Measurements from ENCODE around the gene NRG3. TPM values are rescaled to one million over a fixed set of nuclear protein-coding genes. Genes with fewer than 3 reads are reported as not detected.

NRG3 gene
- total RNA-seq, 6 experiments from 2014 or later: not detected

DNA sequence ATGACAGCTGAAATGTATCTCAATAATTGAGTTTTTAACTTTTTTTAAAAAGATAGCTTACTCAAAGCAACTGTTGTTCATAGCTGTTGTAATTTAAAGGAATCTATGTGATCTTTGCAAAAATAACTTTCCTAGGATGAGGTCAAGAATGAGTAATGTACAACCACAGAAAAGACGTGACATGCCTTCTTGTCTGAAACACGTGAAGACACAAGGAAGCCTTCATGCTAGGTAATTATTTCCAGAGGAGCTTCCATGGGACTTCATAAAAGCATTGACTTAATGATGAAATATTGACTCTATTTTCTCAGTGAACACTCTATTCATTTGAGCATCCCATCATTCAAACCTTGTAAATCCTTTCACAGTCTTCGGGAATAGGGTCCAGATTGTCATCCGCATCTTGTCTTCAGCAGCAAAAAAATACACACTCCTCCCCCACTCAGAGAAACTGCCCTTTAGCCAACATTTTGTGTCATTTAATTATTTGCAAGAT lies 528.0 kb downstream of the NRG3 start:
- Mint-ChIP-seq H3K27me3 (ENCODE audit: insufficient read depth) (no peaks in the 10 kb centered on the region), H3K4me1 (ENCODE audit: low read depth) (no peaks in the 10 kb centered on the region), H3K27ac (no peak overlapping the region), H3K36me3 (ENCODE audit: low read depth) (peaks cover 5% of the 10 kb centered on the region; the same call in 1 of the 2 replicates), H3K4me3 (no peak overlapping the region), H3K9me3 (peaks cover 24% of the 10 kb centered on the region)
- no peak for DNase-seq
- TF ChIP-seq, protein P1, sequence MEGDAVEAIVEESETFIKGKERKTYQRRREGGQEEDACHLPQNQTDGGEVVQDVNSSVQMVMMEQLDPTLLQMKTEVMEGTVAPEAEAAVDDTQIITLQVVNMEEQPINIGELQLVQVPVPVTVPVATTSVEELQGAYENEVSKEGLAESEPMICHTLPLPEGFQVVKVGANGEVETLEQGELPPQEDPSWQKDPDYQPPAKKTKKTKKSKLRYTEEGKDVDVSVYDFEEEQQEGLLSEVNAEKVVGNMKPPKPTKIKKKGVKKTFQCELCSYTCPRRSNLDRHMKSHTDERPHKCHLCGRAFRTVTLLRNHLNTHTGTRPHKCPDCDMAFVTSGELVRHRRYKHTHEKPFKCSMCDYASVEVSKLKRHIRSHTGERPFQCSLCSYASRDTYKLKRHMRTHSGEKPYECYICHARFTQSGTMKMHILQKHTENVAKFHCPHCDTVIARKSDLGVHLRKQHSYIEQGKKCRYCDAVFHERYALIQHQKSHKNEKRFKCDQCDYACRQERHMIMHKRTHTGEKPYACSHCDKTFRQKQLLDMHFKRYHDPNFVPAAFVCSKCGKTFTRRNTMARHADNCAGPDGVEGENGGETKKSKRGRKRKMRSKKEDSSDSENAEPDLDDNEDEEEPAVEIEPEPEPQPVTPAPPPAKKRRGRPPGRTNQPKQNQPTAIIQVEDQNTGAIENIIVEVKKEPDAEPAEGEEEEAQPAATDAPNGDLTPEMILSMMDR (IDR thresholded peaks at IDR 0.05): no peak

DNA sequence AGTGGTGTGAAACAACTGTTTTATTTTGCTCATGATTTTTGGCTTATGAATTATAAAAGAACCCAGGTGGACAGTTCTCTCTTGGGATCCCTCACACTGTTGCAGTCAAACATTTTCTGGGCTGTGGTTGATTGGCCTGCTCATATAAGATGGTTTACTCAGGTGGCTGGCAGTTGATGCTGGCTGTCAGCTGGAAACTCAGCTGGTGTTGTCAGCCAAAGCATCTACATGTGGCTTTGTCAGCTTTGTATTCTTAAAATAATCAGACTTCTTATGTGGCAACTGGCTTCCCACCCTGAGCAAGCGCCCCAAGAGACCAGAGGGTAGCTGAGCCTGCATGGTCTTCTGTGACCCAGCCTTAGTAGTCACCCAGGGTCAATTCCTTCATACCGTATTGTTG lies 534.7 kb downstream of the NRG3 start:
- TF ChIP-seq, protein P1 (IDR thresholded peaks at IDR 0.05): no peak
- DNase-seq: no peak
- Mint-ChIP-seq H3K4me1 (ENCODE audit: low read depth) (no peaks in the 10 kb centered on the region), H3K27me3 (ENCODE audit: insufficient read depth) (no peaks in the 10 kb centered on the region), H3K36me3 (ENCODE audit: low read depth) (peaks cover 5% of the 10 kb centered on the region; the same call in 1 of the 2 replicates), H3K4me3 (no peak overlapping the region), H3K9me3 (peaks cover 43% of the 10 kb centered on the region), H3K27ac (no peak overlapping the region)

DNA sequence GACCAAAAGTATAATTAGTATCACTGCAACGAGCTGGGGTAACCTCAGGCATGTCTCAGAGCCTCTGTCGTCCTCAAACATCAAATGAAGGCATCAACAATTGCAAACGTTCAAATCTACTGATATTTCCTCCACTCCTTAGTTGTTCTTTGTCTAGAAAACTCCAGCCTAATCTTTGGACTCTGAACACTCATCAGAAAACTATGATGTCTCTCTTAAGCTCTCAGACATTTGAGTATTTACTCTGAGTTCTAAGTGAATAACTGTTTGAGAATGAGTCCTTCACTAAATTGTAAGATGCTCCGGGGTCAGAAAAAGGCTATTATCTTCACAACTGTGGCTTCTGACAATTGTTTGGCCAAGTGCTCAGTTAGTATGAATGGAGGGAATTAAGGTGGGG lies 536.4 kb downstream of the NRG3 start:
- peaks cover 53% of the 10 kb centered on the region for H3K9me3 Mint-ChIP-seq
- DNase-seq: no peak
- no peaks in the 10 kb centered on the region for H3K36me3 Mint-ChIP-seq (ENCODE audit: low read depth)
- no peaks in the 10 kb centered on the region for H3K27me3 Mint-ChIP-seq (ENCODE audit: insufficient read depth)
- no peak overlapping the region for H3K27ac Mint-ChIP-seq
- TF ChIP-seq, protein P1 (IDR thresholded peaks at IDR 0.05): no peak
- H3K4me1 Mint-ChIP-seq (ENCODE audit: low read depth): no peaks in the 10 kb centered on the region
- H3K4me3 Mint-ChIP-seq: no peak overlapping the region

DNA sequence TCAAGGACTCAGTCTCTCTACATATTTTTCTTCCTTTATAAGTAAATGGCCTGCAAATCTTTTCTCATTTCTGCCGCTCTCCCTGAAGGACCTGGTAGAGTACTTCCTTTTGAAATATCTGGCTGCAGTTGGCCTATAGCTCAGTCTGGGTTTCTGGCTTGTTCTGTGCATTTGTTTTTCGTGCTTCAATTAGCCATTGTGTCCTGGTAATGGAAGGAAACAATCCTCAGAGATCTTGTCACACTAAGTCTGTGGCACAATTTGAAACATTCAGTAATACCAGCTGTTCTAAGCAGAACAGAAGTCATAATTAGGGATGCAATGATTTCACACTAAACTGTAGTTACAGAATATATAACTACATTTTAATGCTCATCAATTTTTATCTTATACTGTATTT lies 545.0 kb downstream of the NRG3 start:
- TF ChIP-seq, protein P1 (IDR thresholded peaks at IDR 0.05): no peak
- Mint-ChIP-seq H3K36me3 (ENCODE audit: low read depth) (no peaks in the 10 kb centered on the region), H3K4me1 (ENCODE audit: low read depth) (no peaks in the 10 kb centered on the region), H3K27me3 (ENCODE audit: insufficient read depth) (no peaks in the 10 kb centered on the region), H3K27ac (no peak overlapping the region), H3K4me3 (no peak overlapping the region), H3K9me3 (peaks cover 42% of the 10 kb centered on the region)
- DNase-seq: no peak

DNA sequence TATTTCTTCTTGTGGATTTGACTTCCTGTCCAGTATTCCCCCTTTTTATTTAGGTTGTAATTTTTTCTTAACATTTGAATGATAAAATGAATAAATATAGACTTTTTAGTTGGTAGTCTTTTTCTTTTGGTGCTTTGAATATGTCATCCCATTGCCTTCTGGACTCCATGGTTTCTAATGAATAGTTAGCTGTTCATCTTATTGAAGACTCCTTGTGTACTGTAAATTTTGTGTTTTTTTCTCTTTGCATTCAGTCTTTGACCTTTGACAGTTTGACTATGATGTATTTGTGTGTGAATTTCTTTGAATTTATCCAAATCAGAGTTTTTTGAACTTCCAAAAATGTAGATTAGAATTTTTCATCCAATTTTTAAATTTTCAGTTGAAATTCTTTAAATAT lies 554.3 kb downstream of the NRG3 start:
- no peaks in the 10 kb centered on the region for H3K27me3 Mint-ChIP-seq (ENCODE audit: insufficient read depth)
- TF ChIP-seq, protein P1 (IDR thresholded peaks at IDR 0.05): no peak
- H3K27ac Mint-ChIP-seq: no peak overlapping the region
- no peak for DNase-seq
- peaks cover 70% of the 10 kb centered on the region for H3K9me3 Mint-ChIP-seq
- H3K36me3 Mint-ChIP-seq (ENCODE audit: low read depth): no peaks in the 10 kb centered on the region; the same call in 1 of the 2 replicates
- no peaks in the 10 kb centered on the region for H3K4me1 Mint-ChIP-seq (ENCODE audit: low read depth)
- H3K4me3 Mint-ChIP-seq: no peak overlapping the region

DNA sequence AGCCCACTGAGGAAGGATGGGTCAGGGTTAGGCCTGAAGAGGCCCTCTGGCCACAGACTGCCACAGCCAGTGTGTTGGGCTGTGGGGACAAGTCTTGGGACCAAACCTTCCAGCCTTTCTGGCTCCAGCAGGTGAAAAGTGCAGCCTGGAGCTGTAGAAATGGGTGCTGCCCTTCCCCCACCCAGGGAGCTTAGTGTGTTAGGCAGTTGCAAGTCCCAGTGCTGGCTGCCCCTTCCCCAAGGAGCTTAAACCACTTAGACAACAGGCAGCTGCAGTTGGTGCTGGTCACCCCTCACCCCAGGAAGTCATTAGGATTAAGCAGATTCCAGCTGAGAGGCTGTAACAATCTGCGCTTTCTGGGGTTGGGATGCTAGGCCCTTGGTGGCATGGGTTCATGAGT lies 563.3 kb downstream of the NRG3 start:
- TF ChIP-seq, protein P1 (IDR thresholded peaks at IDR 0.05): no peak
- Mint-ChIP-seq H3K9me3 (peaks cover 22% of the 10 kb centered on the region), H3K4me3 (no peak overlapping the region), H3K36me3 (ENCODE audit: low read depth) (no peaks in the 10 kb centered on the region), H3K4me1 (ENCODE audit: low read depth) (no peaks in the 10 kb centered on the region), H3K27me3 (ENCODE audit: insufficient read depth) (no peaks in the 10 kb centered on the region), H3K27ac (no peak overlapping the region)
- no peak for DNase-seq

Data from HFFc6 (cell line).